Stimulated activated CD4-positive, alpha-beta T cell treated with anti-CD3 and anti-CD28 coated beads, Interleukin-15, amount 100 ng/mL, for 48 hours (primary cell): ENCODE results near the gene DUSP10.

Experiments used
- DNase-seq, 2 donors: peaks; one replicate each; pipeline ENCODE4 v3.0.0-alpha.2; 2020; ENCODE audit warnings: low read depth in 2 of 2

Gene DUSP10

DNA sequence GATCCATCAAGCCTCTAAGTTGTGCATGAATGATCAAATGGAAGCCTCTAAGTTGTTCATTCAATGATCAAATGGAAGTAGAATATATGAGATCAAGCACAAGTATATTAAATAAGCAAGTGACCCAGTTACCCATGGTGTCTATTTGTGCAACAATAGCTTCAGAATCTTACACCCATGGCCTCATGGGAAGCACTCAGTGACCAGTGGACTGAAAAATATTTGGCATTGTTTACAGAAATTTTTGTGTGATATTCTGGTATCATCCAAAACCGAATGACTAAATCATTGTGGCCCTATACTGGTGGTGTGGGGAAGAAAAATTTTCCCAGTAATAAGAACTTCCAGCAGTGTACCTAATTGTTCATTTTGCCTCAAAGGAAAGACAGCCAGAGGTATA is 46.6 kb downstream of the DUSP10 start:
- no peak for DNase-seq

GRCh38 chr1:221694109-221694508 is 47.8 kb downstream of the DUSP10 start:
- no peak for DNase-seq

DNA sequence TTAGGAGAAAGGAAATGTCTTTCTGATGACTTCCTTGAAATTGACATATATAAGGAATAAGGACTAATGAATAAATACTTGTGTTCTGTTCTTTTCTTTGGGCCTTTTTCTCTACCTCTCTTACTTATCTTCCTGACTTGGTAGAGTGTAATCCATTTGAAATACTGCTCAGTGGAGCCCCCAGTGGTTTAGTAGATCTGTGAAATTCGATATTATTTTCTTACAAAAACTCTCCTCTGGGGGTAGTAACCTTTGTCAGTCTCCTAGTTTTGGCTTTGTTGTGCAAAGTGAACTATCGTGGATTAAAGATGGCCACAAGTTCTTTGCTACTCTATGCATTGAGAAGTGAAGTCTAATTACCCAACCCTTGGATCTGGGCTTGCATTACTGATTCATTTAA is 48.8 kb downstream of the DUSP10 start:
- no peak for DNase-seq

DNA sequence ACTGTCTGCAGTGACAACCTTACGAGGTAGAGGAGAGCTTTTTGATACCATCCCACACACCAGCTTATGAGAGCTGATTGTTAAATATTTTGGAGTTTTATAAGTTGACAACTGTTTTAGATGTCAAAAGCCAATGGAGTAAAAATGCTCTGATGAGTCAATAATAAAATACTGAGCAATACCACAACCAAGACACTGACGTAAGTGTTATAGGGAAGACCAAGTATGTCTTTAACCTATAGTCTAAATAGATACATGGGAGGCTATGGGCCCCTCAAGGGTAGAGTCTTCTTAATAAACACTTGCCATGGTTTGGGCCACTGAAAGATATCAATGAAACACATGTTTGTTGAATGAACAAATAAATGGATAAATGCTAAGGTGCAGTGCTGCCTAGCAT is 49.2 kb downstream of the DUSP10 start:
- DNase-seq: no peak

GRCh38 chr1:221691261-221691660 is 50.6 kb downstream of the DUSP10 start:
- no peak for DNase-seq

GRCh38 chr1:221690858-221691257 is 51.0 kb downstream of the DUSP10 start:
- DNase-seq: no peak

GRCh38 chr1:221689138-221689537 is 52.8 kb downstream of the DUSP10 start:
- no peak for DNase-seq

DNA sequence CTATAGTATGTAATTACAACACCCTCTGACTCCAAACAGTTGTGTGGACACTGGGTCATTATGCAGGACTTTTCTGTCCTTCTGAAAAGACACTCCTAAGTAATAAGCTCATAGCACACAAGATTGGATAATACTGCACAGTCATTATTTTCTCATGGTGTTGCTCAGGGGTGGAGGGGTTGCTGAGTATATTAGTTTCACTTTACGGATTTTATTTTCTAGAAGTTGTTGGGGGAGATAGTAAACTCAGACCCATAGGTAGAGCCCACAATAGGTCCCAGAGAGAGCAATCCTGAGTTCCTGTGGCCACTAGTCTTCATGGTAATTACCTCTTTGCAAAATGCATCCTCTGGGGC is 53.4 kb downstream of the DUSP10 start:
- no peak for DNase-seq

DNA sequence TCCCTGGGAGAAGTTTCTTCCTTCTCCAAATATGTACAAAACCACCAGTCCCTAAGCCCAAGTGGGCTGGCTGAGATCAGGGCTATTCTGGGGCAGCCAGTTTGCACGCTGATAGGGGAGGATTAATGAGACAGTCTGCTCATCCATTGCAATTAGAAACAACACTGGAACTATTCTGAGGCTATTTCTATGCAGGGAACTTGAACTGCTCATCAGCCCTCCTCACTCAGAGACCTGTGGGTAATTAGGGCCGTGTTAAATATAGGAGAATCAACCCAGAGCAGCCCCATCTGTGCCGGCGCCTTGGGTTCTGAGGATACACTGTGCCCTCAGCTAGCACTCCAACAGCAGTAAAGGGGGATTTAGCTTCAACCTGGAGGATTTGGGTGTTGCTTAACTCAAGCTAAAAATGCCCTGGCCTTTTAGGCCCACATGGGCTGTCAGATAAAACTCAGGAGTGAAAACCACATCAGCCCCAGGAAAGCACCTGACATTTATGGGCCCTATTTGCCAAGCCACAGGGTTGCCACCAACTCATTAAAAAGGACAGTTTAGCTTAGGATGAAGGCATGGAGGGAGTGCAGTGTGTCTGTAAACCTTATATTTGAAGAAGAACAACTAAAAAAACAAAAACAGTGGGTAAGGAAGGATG is 53.9 kb downstream of the DUSP10 start:
- no peak for DNase-seq

- no peak for DNase-seq
These were observed 58.2 kb downstream of the DUSP10 start for GRCh38 chr1:221683681-221684080.

- DNase-seq: no peak
These were observed 61.8 kb downstream of the DUSP10 start for GRCh38 chr1:221680085-221680484.

GRCh38 chr1:221678014-221678413 is 63.9 kb downstream of the DUSP10 start:
- DNase-seq: no peak

DNA sequence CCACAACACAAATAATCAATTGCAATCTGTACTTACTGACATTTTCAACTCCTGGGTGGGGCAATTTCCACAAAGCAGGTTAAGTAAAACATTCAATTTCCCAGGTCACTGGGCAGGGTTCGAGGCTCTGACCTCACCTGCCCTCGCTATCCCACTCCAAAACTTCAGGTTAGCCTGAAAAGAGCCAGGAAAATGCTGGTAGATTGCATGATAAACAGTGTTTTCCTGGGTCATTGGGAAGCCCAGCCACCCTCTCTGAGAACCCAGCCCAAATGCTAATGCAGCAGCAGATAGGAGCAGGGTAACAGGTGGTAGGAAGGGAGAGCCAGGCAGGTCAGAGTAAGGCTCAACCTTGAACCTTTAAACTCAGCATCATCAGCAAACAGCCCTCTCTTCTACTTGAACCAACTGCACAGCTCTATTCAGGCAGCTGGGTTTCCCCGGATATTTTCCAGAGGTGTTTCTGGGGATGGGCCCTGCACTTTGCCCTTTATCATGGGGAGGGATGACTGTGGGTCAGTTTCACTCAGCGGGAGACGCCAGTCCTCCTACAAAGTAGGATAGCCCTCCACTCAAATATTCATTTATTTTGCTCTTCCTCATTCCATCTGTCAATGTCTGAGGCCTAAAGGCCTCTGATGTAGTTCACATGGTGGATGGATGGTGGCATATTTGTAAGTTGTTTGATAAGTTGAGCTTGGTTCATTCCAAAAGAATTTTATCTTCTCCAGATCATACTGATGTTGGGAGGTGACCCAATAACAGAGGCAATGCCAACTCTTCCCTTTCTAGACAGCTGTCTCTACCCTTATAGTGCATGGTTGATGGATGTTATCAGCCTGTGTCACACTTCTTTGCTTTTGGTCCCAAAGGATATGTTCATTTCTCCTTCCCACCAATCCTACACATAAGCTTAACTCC is 65.7 kb downstream of the DUSP10 start:
- DNase-seq: no peak

- DNase-seq: no peak
These were observed 68.9 kb downstream of the DUSP10 start for GRCh38 chr1:221672965-221673364.

GRCh38 chr1:221672239-221672645 is 69.6 kb downstream of the DUSP10 start:
- no peak for DNase-seq

- DNase-seq: no peak
These were observed 71.8 kb downstream of the DUSP10 start for GRCh38 chr1:221670081-221670480.

- no peak for DNase-seq
These were observed 72.4 kb downstream of the DUSP10 start for GRCh38 chr1:221669441-221669840.

GRCh38 chr1:221667504-221667903 is 74.4 kb downstream of the DUSP10 start:
- no peak for DNase-seq

DNA sequence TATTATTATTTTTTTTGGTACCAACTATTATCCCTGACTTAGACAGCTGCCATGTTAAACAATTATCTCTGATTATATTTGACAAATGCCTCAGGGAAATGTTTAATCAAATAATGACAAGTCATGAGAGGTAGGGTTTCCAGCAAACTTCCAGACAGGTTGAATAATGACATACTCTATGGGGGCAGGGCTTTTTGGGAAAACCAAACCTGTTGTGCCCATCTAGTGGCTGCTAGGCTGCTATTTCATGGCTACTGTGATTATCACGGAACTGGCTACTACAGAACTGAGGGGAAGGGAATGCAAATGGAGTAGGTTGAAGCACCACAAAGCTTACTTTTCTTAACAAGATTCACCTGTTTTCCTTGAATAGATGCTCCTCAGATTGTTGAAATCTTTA is 77.6 kb downstream of the DUSP10 start:
- DNase-seq: no peak

- DNase-seq: no peak
These were observed 78.6 kb downstream of the DUSP10 start for GRCh38 chr1:221663321-221663720.

DNA sequence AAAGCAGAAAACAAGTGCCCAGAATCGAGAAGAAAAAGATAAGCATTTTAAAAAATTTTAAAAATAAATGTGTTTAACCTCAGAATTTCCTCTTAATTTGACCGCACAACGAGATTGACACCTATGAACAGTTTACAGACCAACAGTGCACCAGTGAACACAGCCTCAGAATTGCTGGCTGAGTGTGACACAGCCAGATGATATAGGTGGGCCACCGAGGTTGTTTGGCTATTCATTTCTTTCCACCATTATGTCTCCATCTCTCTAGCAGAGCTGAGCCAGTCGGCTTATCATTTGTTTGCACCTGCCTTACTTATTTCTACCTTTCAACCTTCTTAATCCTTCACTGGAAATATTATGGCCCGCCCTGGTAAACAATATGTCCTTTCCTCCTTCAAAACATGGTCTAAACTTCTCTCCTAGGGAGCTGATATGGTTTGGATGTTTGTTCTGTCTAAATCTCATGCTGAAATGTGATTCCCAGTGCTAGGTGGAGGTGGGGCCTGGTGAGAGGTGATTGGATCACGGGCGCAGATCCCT is 86.1 kb downstream of the DUSP10 start:
- no peak for DNase-seq
